ENCODE measurements around the gene PAPPA.

Gene PAPPA

GRCh38 chr9:116145036-116145435 lies 8.6 kb upstream of the PAPPA start:
- Histone ChIP-seq H3K4me3 (no peak overlapping the region), H3K9me3 (no peaks in the 10 kb centered on the region), H3K4me1 (no peaks in the 10 kb centered on the region), H3K36me3 (no peaks in the 10 kb centered on the region), H3K27me3 (no peaks in the 10 kb centered on the region), H3K27ac (no peak overlapping the region)
- no peak for DNase-seq
- intact Hi-C loops (cut with DNase I; ENCODE audit: low total_unique reads) = no loop called here
- TF ChIP-seq CTCF (IDR thresholded peaks at IDR 0.05) = no peak

- no peaks in the 10 kb centered on the region for H3K27me3 ChIP-seq
- no peak overlapping the region for H3K27ac ChIP-seq
- intact Hi-C loops (cut with DNase I; ENCODE audit: low total_unique reads) = no loop called here
- no peak for DNase-seq
- H3K4me3 ChIP-seq = no peak overlapping the region
- no peaks in the 10 kb centered on the region for H3K36me3 ChIP-seq
- H3K4me1 ChIP-seq = peaks cover 0 to 6% (median 4%) of the 10 kb centered on the region in 4 donors
- H3K9me3 ChIP-seq = no peaks in the 10 kb centered on the region
- no peak for TF ChIP-seq CTCF (IDR thresholded peaks at IDR 0.05)
These were observed 5.8 kb upstream of the PAPPA start for GRCh38 chr9:116147821-116148220.

- H3K27ac ChIP-seq = no peak overlapping the region
- no peak for DNase-seq
- H3K27me3 ChIP-seq = no peaks in the 10 kb centered on the region
- H3K9me3 ChIP-seq = no peaks in the 10 kb centered on the region
- H3K4me1 ChIP-seq = peaks cover 0 to 21% (median 14%) of the 10 kb centered on the region in 4 donors
- no peaks in the 10 kb centered on the region for H3K36me3 ChIP-seq
- H3K4me3 ChIP-seq = no peak overlapping the region
- TF ChIP-seq CTCF (IDR thresholded peaks at IDR 0.05) = peak; percentile 29 to 36
- intact Hi-C loops (cut with DNase I; ENCODE audit: low total_unique reads) = loop anchor here (10.0 kb wide), 2 partner anchors 345 to 425 kb away; no protein-coding TSS in a partner anchor
These were observed 3.7 kb upstream of the PAPPA start for GRCh38 chr9:116149844-116150243.

- intact Hi-C loops (cut with DNase I; ENCODE audit: low total_unique reads) = loop anchor here (10.0 kb wide), 2 partner anchors 344 to 424 kb away; no protein-coding TSS in a partner anchor
- no peaks in the 10 kb centered on the region for H3K36me3 ChIP-seq
- H3K27ac ChIP-seq = no peak overlapping the region
- H3K4me1 ChIP-seq = peaks cover 0 to 35% (median 17%) of the 10 kb centered on the region in 4 donors
- H3K4me3 ChIP-seq = no peak overlapping the region
- H3K27me3 ChIP-seq = no peaks in the 10 kb centered on the region
- no peak for DNase-seq
- TF ChIP-seq CTCF (IDR thresholded peaks at IDR 0.05) = no peak
- no peaks in the 10 kb centered on the region for H3K9me3 ChIP-seq
These were observed 2.4 kb upstream of the PAPPA start for GRCh38 chr9:116151199-116151598.

GRCh38 chr9:116151966-116152381 lies 1.6 kb upstream of the PAPPA start:
- Histone ChIP-seq H3K4me1 (peaks cover 0 to 41% (median 20%) of the 10 kb centered on the region in 4 donors), H3K27me3 (no peaks in the 10 kb centered on the region), H3K27ac (peak overlapping the region in 1 of 2 donors; percentile 61), H3K4me3 (no peak overlapping the region), H3K36me3 (no peaks in the 10 kb centered on the region), H3K9me3 (no peaks in the 10 kb centered on the region)
- TF ChIP-seq CTCF (IDR thresholded peaks at IDR 0.05) = no peak
- no peak for DNase-seq
- intact Hi-C loops (cut with DNase I; ENCODE audit: low total_unique reads) = loop anchor here (10.0 kb wide), 2 partner anchors 343 to 423 kb away; no protein-coding TSS in a partner anchor

GRCh38 chr9:116152390-116152789 lies 1.2 kb upstream of the PAPPA start:
- intact Hi-C loops (cut with DNase I; ENCODE audit: low total_unique reads) = loop anchor here (10.0 kb wide), 2 partner anchors 342 to 422 kb away; no protein-coding TSS in a partner anchor
- no peak for DNase-seq
- Histone ChIP-seq H3K27me3 (no peaks in the 10 kb centered on the region), H3K4me1 (peaks cover 0 to 44% (median 20%) of the 10 kb centered on the region in 4 donors), H3K4me3 (no peak overlapping the region), H3K9me3 (no peaks in the 10 kb centered on the region), H3K36me3 (no peaks in the 10 kb centered on the region), H3K27ac (peak overlapping the region; percentile 31 to 61)
- TF ChIP-seq CTCF (IDR thresholded peaks at IDR 0.05) = peak; percentile 23 to 28
